Suprapubic skin (tissue), 4 donors: ENCODE results near the gene NOTCH4. TPM values are rescaled to one million over a fixed set of nuclear protein-coding genes. Genes with fewer than 3 reads are reported as not detected.

Source experiments
- DNase-seq, 2 donors: peaks; one replicate each; pipeline ENCODE4 v3.0.0-alpha.2; 2019; ENCODE audit warnings: low spot score in 2 of 2
- H3K27ac ChIP-seq: fragments of 200-600 bp; sonication (generic); one replicate; pipeline ENCODE4 v1.5.1; 2019
- H3K27me3 ChIP-seq: fragments of 200-600 bp; sonication (generic); one replicate; pipeline ENCODE4 v1.5.1; 2019
- H3K36me3 ChIP-seq: fragments of 200-600 bp; sonication (generic); one replicate; pipeline ENCODE4 v1.5.1; 2019
- H3K4me1 ChIP-seq: fragments of 200-600 bp; sonication (generic); one replicate; pipeline ENCODE4 v1.5.1; 2019
- H3K4me3 ChIP-seq: fragments of 200-600 bp; sonication (generic); one replicate; pipeline ENCODE4 v1.5.1; 2019; ENCODE audit warnings: mild to moderate bottlenecking
- H3K9me3 ChIP-seq: fragments of 200-600 bp; sonication (generic); one replicate; pipeline ENCODE4 v1.5.1; 2019
- EP300 ChIP-seq: sonication (generic); formaldehyde crosslinking; IDR thresholded peaks from one replicate; pipeline ENCODE4 v1.6.1; 2017; ENCODE audit warnings: antibody characterized with exemption
- POLR2A ChIP-seq, 2 donors: fragments of 450-650 bp; IDR thresholded peaks; one replicate each; pipeline ENCODE4 v1.6.1; 2017; ENCODE audit warnings: antibody characterized with exemption in 2 of 2, mild to moderate bottlenecking in 2 of 2, moderate library complexity in 2 of 2
- POLR2AphosphoS5 ChIP-seq, 3 donors: sonication (generic); formaldehyde crosslinking; IDR thresholded peaks; one replicate each; pipeline ENCODE4 v1.6.1; 2017; ENCODE audit warnings: antibody characterized with exemption in 3 of 3
- WGBS: methylation state at CpG from one replicate; pipeline ENCODE4 v1.1.5; 2018; 5-methylcytosine and 5-hydroxymethylcytosine counted together
- total RNA-seq, 4 donors: library from RNA; depleted of rRNA; stranded (reverse); fragments of >200 nt; gene quantifications; one replicate each; pipeline ENCODE4 v1.1.0, GENCODE V29; 2016
- TF ChIP-seq, protein P1 (sequence below), 2 donors: fragments of 200-600 bp in 1 of 2; fragments of 450-650 bp in 1 of 2; sonication (generic) in 1 of 2; IDR thresholded peaks; one replicate each; pipeline ENCODE4 v1.5.1; 2016 to 2019; ENCODE audit warnings: antibody characterized with exemption in 2 of 2, mild to moderate bottlenecking in 1 of 2, moderate library complexity in 1 of 2

Gene NOTCH4
- total RNA-seq, 4 donors from 2014 or later: 5.3 to 22.0 (median 10.2) TPM

DNA sequence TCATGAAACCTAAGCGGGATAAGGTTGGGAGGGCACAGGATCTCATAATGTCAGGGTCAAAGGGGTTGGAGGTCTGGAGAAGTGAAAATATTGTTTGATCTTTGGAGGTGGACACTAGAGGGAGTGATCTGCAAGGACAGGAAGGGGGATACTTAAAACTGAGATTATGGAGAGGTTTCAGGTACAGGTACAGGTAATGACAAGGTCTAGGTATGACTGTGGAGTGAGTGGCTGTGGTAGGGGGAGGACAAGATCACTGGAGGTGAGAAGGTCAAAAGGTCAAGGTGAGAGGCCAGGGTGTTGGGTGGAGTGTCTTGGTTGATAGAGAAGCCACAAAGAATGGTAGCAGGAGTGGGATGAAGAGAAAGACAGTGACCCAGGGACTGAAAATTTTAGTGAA is 16.8 kb upstream of the NOTCH4 start:
- H3K4me3 ChIP-seq: no peak overlapping the region
- H3K4me1 ChIP-seq: peaks cover 18% of the 10 kb centered on the region
- no peak overlapping the region for H3K27ac ChIP-seq
- H3K36me3 ChIP-seq: no peaks in the 10 kb centered on the region
- TF ChIP-seq, protein P1, sequence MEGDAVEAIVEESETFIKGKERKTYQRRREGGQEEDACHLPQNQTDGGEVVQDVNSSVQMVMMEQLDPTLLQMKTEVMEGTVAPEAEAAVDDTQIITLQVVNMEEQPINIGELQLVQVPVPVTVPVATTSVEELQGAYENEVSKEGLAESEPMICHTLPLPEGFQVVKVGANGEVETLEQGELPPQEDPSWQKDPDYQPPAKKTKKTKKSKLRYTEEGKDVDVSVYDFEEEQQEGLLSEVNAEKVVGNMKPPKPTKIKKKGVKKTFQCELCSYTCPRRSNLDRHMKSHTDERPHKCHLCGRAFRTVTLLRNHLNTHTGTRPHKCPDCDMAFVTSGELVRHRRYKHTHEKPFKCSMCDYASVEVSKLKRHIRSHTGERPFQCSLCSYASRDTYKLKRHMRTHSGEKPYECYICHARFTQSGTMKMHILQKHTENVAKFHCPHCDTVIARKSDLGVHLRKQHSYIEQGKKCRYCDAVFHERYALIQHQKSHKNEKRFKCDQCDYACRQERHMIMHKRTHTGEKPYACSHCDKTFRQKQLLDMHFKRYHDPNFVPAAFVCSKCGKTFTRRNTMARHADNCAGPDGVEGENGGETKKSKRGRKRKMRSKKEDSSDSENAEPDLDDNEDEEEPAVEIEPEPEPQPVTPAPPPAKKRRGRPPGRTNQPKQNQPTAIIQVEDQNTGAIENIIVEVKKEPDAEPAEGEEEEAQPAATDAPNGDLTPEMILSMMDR (IDR thresholded peaks at IDR 0.05): no peak
- TF ChIP-seq EP300 (no peak), POLR2AphosphoS5 (IDR thresholded peaks at IDR 0.05) (no peak), POLR2A (IDR thresholded peaks at IDR 0.05) (no peak)
- no peak for DNase-seq
- no peaks in the 10 kb centered on the region for H3K27me3 ChIP-seq
- WGBS: 97% methylated on average over 1 of the region's 1 CpG
- H3K9me3 ChIP-seq: no peaks in the 10 kb centered on the region

DNA sequence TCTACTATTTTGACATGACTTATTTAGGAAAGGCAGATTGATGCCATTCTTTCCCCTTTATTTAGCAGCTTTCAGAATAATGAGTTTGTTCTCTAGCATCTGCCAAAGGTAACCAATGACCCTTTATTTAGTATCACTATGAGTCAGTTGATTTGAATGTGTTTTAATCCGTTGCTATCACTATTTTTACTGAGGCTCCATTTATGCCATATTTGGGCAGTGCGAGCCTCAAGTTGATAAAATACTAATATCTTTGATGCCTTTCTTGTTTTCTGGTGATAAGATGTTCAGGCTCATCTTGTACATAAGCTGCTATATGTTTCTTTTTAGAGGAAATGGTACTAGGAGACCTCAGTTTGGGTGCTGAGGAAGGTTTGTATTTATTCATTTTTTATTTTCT is 15.6 kb upstream of the NOTCH4 start:
- Histone ChIP-seq H3K4me1 (peaks cover 7% of the 10 kb centered on the region), H3K27me3 (no peaks in the 10 kb centered on the region), H3K4me3 (no peak overlapping the region), H3K36me3 (no peaks in the 10 kb centered on the region), H3K9me3 (no peaks in the 10 kb centered on the region), H3K27ac (no peak overlapping the region)
- DNase-seq: no peak
- WGBS: 75% methylated on average over 2 of the region's 2 CpGs
- TF ChIP-seq, protein P1 (IDR thresholded peaks at IDR 0.05): no peak
- no peak for TF ChIP-seq POLR2AphosphoS5 (IDR thresholded peaks at IDR 0.05)
- TF ChIP-seq EP300: no peak
- no peak for TF ChIP-seq POLR2A (IDR thresholded peaks at IDR 0.05)

DNA sequence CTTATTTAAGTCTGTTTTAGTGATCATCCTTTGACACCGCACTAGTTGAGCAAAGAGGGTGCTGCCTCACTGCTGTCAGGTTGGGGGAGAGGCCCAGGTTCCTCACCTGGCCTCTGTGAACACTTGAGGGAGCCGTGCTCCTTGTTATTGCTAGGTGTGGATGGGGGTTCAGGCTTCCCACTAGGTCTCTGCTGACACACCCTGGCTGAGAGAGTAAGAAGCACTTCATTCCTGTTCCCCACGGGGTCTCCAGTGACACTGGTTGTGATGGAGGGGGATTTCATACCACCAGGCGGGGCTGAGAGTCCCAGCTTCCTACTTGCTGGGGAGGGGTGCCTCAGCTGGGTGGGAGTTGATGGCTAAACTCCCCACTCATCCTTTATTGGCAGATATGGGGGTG is 11.1 kb upstream of the NOTCH4 start:
- 66% methylated on average over 4 of the region's 4 CpGs for WGBS
- H3K9me3 ChIP-seq: no peaks in the 10 kb centered on the region

DNA sequence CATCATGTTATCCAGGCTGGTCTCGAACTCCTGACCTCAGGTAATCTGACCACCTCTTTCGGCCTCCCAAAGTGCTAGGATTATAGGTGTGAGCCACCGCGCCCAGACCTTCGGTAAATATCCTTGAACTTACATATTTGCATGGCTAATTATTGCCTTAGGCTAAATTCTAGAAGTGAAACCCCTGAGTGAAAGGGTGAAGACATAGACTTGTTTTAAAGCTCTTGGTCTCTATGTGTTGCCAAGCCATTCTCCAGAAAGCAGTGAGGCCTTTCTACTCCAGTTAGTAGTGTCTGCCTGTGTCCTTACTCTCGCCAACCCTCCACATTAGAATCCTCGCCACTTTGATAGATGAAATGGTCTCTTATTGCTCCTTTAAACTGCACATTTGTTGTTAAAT is 2.6 kb upstream of the NOTCH4 start:
- Histone ChIP-seq H3K27ac (no peak overlapping the region), H3K4me3 (no peak overlapping the region), H3K36me3 (no peaks in the 10 kb centered on the region), H3K4me1 (peaks cover 22% of the 10 kb centered on the region), H3K27me3 (no peaks in the 10 kb centered on the region), H3K9me3 (no peaks in the 10 kb centered on the region)
- DNase-seq: peak in 1 of 2 donors; percentile 4
- WGBS: 93% methylated on average over 7 of the region's 7 CpGs
- TF ChIP-seq, protein P1 (IDR thresholded peaks at IDR 0.05): no peak
- no peak for TF ChIP-seq POLR2AphosphoS5 (IDR thresholded peaks at IDR 0.05)
- no peak for TF ChIP-seq POLR2A (IDR thresholded peaks at IDR 0.05)
- TF ChIP-seq EP300: no peak

More for the DNA sequence above, 11.1 kb upstream of the NOTCH4 start:
- H3K27me3 ChIP-seq: no peaks in the 10 kb centered on the region
- TF ChIP-seq, protein P1 (IDR thresholded peaks at IDR 0.05): no peak
- TF ChIP-seq EP300 (no peak), POLR2AphosphoS5 (IDR thresholded peaks at IDR 0.05) (no peak), POLR2A (IDR thresholded peaks at IDR 0.05) (no peak)
- no peaks in the 10 kb centered on the region for H3K36me3 ChIP-seq
- no peak for DNase-seq
- no peak overlapping the region for H3K4me3 ChIP-seq
- no peak overlapping the region for H3K27ac ChIP-seq
- no peaks in the 10 kb centered on the region for H3K4me1 ChIP-seq

DNA sequence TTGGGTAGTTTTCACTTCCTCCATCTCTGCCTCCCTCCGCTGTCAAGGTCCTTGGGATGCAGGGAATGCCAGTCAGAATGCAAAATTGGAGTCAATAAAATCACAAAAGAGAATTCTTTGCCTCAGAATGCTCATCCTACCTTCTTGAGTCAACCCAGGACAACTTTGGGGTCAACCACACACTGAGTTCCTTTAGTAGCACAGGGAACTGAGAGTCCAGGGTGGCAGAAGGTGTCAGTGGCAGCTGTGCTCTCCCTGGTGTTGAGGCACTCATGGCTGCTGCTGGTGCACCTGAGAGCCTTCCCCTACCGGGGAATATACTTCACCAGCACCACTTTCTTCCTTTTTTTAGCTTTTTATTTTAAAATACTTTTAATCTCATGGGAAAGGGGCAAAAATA is 829 bp upstream of the NOTCH4 start:
- Histone ChIP-seq H3K27ac (no peak overlapping the region), H3K4me3 (no peak overlapping the region), H3K4me1 (peaks cover 22% of the 10 kb centered on the region), H3K27me3 (no peaks in the 10 kb centered on the region), H3K36me3 (no peaks in the 10 kb centered on the region), H3K9me3 (no peaks in the 10 kb centered on the region)
- 82% methylated on average over 2 of the region's 2 CpGs for WGBS
- DNase-seq: no peak
- TF ChIP-seq, protein P1 (IDR thresholded peaks at IDR 0.05): no peak
- TF ChIP-seq POLR2AphosphoS5 (IDR thresholded peaks at IDR 0.05) (no peak), EP300 (no peak), POLR2A (IDR thresholded peaks at IDR 0.05) (no peak)
